Keratinocyte (primary cell): ENCODE data around the gene HCRT. TPM values are rescaled to one million over a fixed set of nuclear protein-coding genes. Genes with fewer than 3 reads are reported as not detected.
A peak's percentile ranks its signal among the peaks of the same experiment; 100 is the strongest.

ENCODE experiments used
- DNase-seq: peaks from one replicate; pipeline ENCODE4 v3.0.0-alpha.2; 2011; ENCODE audit warnings: low read depth, missing footprints, low spot score
- FAIRE-seq: peaks from 2 replicates; lab custom pipeline; 2011; peaks lifted over from hg19 to GRCh38; lab: Jason Lieb, UNC
- H2AFZ ChIP-seq: 2 replicates; pipeline ENCODE4 v1.6.0; 2012; ENCODE audit warnings: low read length, control low read depth, inconsistent platforms; ENCODE audit not compliant: control insufficient read depth
- H3K27ac ChIP-seq: 2 replicates; pipeline ENCODE4 v1.5.1; 2011; ENCODE audit warnings: low read length; ENCODE audit not compliant: control insufficient read depth, insufficient read depth
- H3K27me3 ChIP-seq: 3 replicates; pipeline ENCODE4 v1.6.0; 2011; ENCODE audit warnings: low read length; ENCODE audit not compliant: control insufficient read depth, insufficient read depth; ENCODE audit errors: extremely low read depth
- H3K36me3 ChIP-seq, 2 experiments: 2 replicates in 1 of 2; 3 replicates in 1 of 2; pipeline ENCODE4 v1.5.1; 2011; ENCODE audit warnings: low read length in 2 of 2, mild to moderate bottlenecking in 1 of 2; ENCODE audit not compliant: control insufficient read depth in 2 of 2, insufficient read depth in 2 of 2; ENCODE audit errors: extremely low read depth in 1 of 2
- H3K4me1 ChIP-seq: 3 replicates; pipeline ENCODE4 v1.5.1; 2011; ENCODE audit warnings: low read length; ENCODE audit not compliant: control insufficient read depth, insufficient read depth; ENCODE audit errors: extremely low read depth
- H3K4me2 ChIP-seq: 3 replicates; pipeline ENCODE4 v1.6.0; 2011; ENCODE audit warnings: low read depth, low read length; ENCODE audit not compliant: control insufficient read depth, insufficient read depth; ENCODE audit errors: extremely low read depth
- H3K4me3 ChIP-seq, 3 experiments: fragments of 200-600 bp in 1 of 3; sonication (generic) in 1 of 3; 2 replicates in 2 of 3; 3 replicates in 1 of 3; pipeline ENCODE4 v1.5.1; 2011 to 2016; ENCODE audit warnings: low read length in 3 of 3, mild to moderate bottlenecking in 3 of 3, control low read depth in 2 of 3, inconsistent platforms in 1 of 3, low read depth in 1 of 3, mixed read lengths in 1 of 3, mixed run types in 1 of 3, moderate library complexity in 1 of 3; ENCODE audit not compliant: control insufficient read depth in 2 of 3, insufficient read depth in 2 of 3; ENCODE audit errors: extremely low read depth in 1 of 3
- H3K79me2 ChIP-seq: 2 replicates; pipeline ENCODE4 v1.6.0; 2012; ENCODE audit warnings: low read length; ENCODE audit not compliant: control insufficient read depth, insufficient read depth
- H3K9ac ChIP-seq: 3 replicates; pipeline ENCODE4 v1.6.0; 2011; ENCODE audit warnings: low read length; ENCODE audit not compliant: control insufficient read depth, insufficient read depth; ENCODE audit errors: extremely low read depth
- H3K9me1 ChIP-seq: 3 replicates; pipeline ENCODE4 v1.6.0; 2011; ENCODE audit warnings: low read length; ENCODE audit not compliant: control insufficient read depth, insufficient read depth; ENCODE audit errors: extremely low read depth
- H3K9me3 ChIP-seq: 2 replicates; pipeline ENCODE4 v1.5.1; 2012; ENCODE audit warnings: low read depth, low read length; ENCODE audit not compliant: control insufficient read depth
- H4K20me1 ChIP-seq: 3 replicates; pipeline ENCODE4 v1.6.0; 2011; ENCODE audit warnings: low read length; ENCODE audit not compliant: control insufficient read depth, insufficient read depth; ENCODE audit errors: extremely low read depth
- CTCF ChIP-seq, 3 experiments: IDR thresholded peaks in 1 of 3; conservative IDR thresholded peaks in 1 of 3; optimal IDR thresholded peaks in 1 of 3; 2 replicates in 2 of 3; 3 replicates in 1 of 3; pipeline versions ENCODE3 to v1.5.1; 2011; ENCODE audit warnings: low read length in 3 of 3, mild to moderate bottlenecking in 3 of 3, moderate library complexity in 2 of 3, control low read depth in 1 of 3, inconsistent platforms in 1 of 3; ENCODE audit not compliant: insufficient read depth in 2 of 3; ENCODE audit errors: extremely low read depth in 1 of 3
- EZH2 ChIP-seq: IDR thresholded peaks from one replicate; pipeline ENCODE4 v1.6.1; 2012; ENCODE audit warnings: inconsistent platforms, mild to moderate bottlenecking, low read length, moderate library complexity
- dilution Hi-C: fragments of 300-500 bp; cut with MboI; formaldehyde crosslinking; loops from one replicate; pipeline ENCODE4 v1.7.0; 2020; ENCODE audit warnings: low sequenced_read_pairs; ENCODE audit not compliant: extremely low pct_ligation_motif_present
- polyA plus RNA-seq, 5 experiments: library from polyadenylated mRNA; depleted of rRNA in 3 of 5; stranded (reverse) in 3 of 5; stranded (forward) in 1 of 5; unstranded in 1 of 5; fragments of >200 nt; gene quantifications; 1 replicate in 1 of 5; 2 replicates in 3 of 5; 3 replicates in 1 of 5; pipeline versions ENCODE4 v1.2.1 to v1.2.3, GENCODE V29; 2011 to 2012; ENCODE audit warnings: missing spikeins in 2 of 5, low read depth in 1 of 5, low replicate concordance in 1 of 5

HCRT gene
- polyA plus RNA-seq, 1 donor (not counting 4 experiments of a cell fraction or from before 2014, with no cell fraction given), result not detected

- H3K36me3 ChIP-seq, result peaks cover 16 to 30% of the 10 kb centered on the region in 2 experiments
- peak overlapping the region; percentile 24 for H3K27ac ChIP-seq
- FAIRE-seq (peak; percentile 67), DNase-seq (no peak)
- H2AFZ ChIP-seq, result no peak overlapping the region
- no peak overlapping the region for H3K4me2 ChIP-seq
- peaks cover 4% of the 10 kb centered on the region for H3K9me1 ChIP-seq
- peaks cover 21% of the 10 kb centered on the region for H3K4me1 ChIP-seq
- no peak overlapping the region for H3K4me3 ChIP-seq
- H3K9me3 ChIP-seq, result no peaks in the 10 kb centered on the region
- H4K20me1 ChIP-seq, result peaks cover 26% of the 10 kb centered on the region
- no peak overlapping the region for H3K9ac ChIP-seq
- TF ChIP-seq CTCF (optimal IDR thresholded peaks at IDR 0.05 in 1 of 3, IDR thresholded peaks at IDR 0.05 in 1 of 3, conservative IDR thresholded peaks at IDR 0.05 in 1 of 3; ENCODE audit: extremely low read depth in 1 of 3, insufficient read depth in 2 of 3, low read length in 3 of 3) (no peak), EZH2 (no peak)
- dilution Hi-C loops, result no loop called here
- H3K27me3 ChIP-seq, result no peaks in the 10 kb centered on the region
- peaks cover 87% of the 10 kb centered on the region for H3K79me2 ChIP-seq
These were observed 49.3 kb downstream of the HCRT start for GRCh38 chr17:42135664-42136653.

GRCh38 chr17:42135151-42135550, 50.1 kb downstream of the HCRT start:
- no peak overlapping the region for H2AFZ ChIP-seq
- H3K4me2 ChIP-seq, result no peak overlapping the region
- H4K20me1 ChIP-seq, result peaks cover 31% of the 10 kb centered on the region
- peaks cover 21% of the 10 kb centered on the region for H3K4me1 ChIP-seq
- no peak for DNase-seq
- H3K79me2 ChIP-seq, result peaks cover 89% of the 10 kb centered on the region
- dilution Hi-C loops, result no loop called here
- H3K27ac ChIP-seq, result peak overlapping the region; percentile 24
- no peak overlapping the region for H3K9ac ChIP-seq
- TF ChIP-seq CTCF (optimal IDR thresholded peaks at IDR 0.05 in 1 of 3, IDR thresholded peaks at IDR 0.05 in 1 of 3, conservative IDR thresholded peaks at IDR 0.05 in 1 of 3; ENCODE audit: extremely low read depth in 1 of 3, insufficient read depth in 2 of 3, low read length in 3 of 3), result no peak
- TF ChIP-seq EZH2, result no peak
- peaks cover 4% of the 10 kb centered on the region for H3K9me1 ChIP-seq
- FAIRE-seq, result no peak
- H3K9me3 ChIP-seq, result no peaks in the 10 kb centered on the region
- no peak overlapping the region for H3K4me3 ChIP-seq
- H3K27me3 ChIP-seq, result no peaks in the 10 kb centered on the region
- H3K36me3 ChIP-seq, result peaks cover 20 to 38% of the 10 kb centered on the region in 2 experiments

Other genes starting within 250 kb of the HCRT start
- gene CNP, start 218.7 kb downstream of the HCRT start, polyA plus RNA-seq, result 32.4 to 37.8 TPM (median 37.2 TPM) in 3 replicates
- 55.3 to 82.5 TPM (median 67.4 TPM) in 3 replicates for gene DNAJC7, start 168.0 kb downstream of the HCRT start, polyA plus RNA-seq
- gene NKIRAS2, start 165.4 kb downstream of the HCRT start, polyA plus RNA-seq, result 24.7 to 35.2 TPM (median 26.3 TPM) in 3 replicates
- gene C17orf113, start 134.9 kb downstream of the HCRT start, polyA plus RNA-seq, result 0.06 to 0.26 TPM (median 0.12 TPM) in 3 replicates
- 0.03 to 0.13 TPM (median 0.09 TPM) in 3 replicates for gene ZNF385C, start 87.0 kb downstream of the HCRT start, polyA plus RNA-seq
- gene DHX58, start 72.7 kb downstream of the HCRT start, polyA plus RNA-seq, result 5.2 to 8.8 TPM (median 6.1 TPM) in 3 replicates
- 26.1 to 42.0 TPM (median 28.2 TPM) in 3 replicates for gene KAT2A, start 64.1 kb downstream of the HCRT start, polyA plus RNA-seq
- 0.03 TPM in 1 of 3 replicates, not detected in the others for gene HSPB9, start 62.6 kb downstream of the HCRT start, polyA plus RNA-seq
- gene RAB5C, start 30.5 kb downstream of the HCRT start, polyA plus RNA-seq, result 162 to 205 TPM (median 190 TPM) in 3 replicates
- not detected in 3 replicates for gene KCNH4, start 4.3 kb downstream of the HCRT start, polyA plus RNA-seq
- gene GHDC, start 9.0 kb upstream of the HCRT start, polyA plus RNA-seq, result 2.7 to 4.7 TPM (median 4.4 TPM) in 3 replicates
- gene STAT5B, start 90.9 kb upstream of the HCRT start, polyA plus RNA-seq, result 10.9 to 16.1 TPM (median 12.4 TPM) in 3 replicates
- 0.28 to 0.53 TPM (median 0.51 TPM) in 3 replicates for gene STAT5A, start 103.0 kb upstream of the HCRT start, polyA plus RNA-seq
- gene STAT3, start 203.0 kb upstream of the HCRT start, polyA plus RNA-seq, result 30.6 to 55.8 TPM (median 37.4 TPM) in 3 replicates
- 172 to 237 TPM (median 190 TPM) in 3 replicates for gene CAVIN1, start 237.8 kb upstream of the HCRT start, polyA plus RNA-seq